SK-N-SH (cell line): ENCODE data around the gene ANKRD44. TPM values are rescaled to one million over a fixed set of nuclear protein-coding genes. Genes with fewer than 3 reads are reported as not detected.
"Not testable (repeated sequence)": the region's sequence is repeated elsewhere in the genome, so short reads cannot be mapped to it uniquely, and the experiment has no call there.

Source experiments
- CTCF ChIA-PET: fragments of 300-600, 350-600 bp; formaldehyde crosslinking; extraction: SDS; loops from one replicate; lab custom pipeline; 2021; lab: Yijun Ruan, JAX
- POLR2A ChIA-PET: fragments of 350-600 bp; sonication (Branson Sonifier 250); formaldehyde crosslinking; extraction: SDS; loops from one replicate; lab custom pipeline; 2020; ENCODE audit warnings: antibody characterized with exemption, inconsistent platforms; lab: Yijun Ruan, JAX
- DNase-seq: peaks from one replicate; pipeline ENCODE4 v3.0.0; 2012
- H2AFZ ChIP-seq: fragments of 200-600 bp; sonication (generic); 2 replicates; pipeline ENCODE4 v1.8.1; 2016; ENCODE audit warnings: antibody characterized with exemption, mild to moderate bottlenecking, low read depth
- H3F3A ChIP-seq: fragments of 200-600 bp; sonication (generic); replicated peaks from 2 replicates; pipeline ENCODE3; 2016; ENCODE audit warnings: antibody characterized with exemption, mild to moderate bottlenecking; ENCODE audit not compliant: insufficient read depth
- H3K27ac ChIP-seq, 2 experiments: fragments of 200-500 bp in 1 of 2; fragments of 200-600 bp in 1 of 2; sonication (Bioruptor generic) in 1 of 2; sonication (generic), shearing (Covaris generic) in 1 of 2; 2 replicates each; pipeline versions ENCODE4 v1.5.1 to v1.6.1; 2014 to 2016; ENCODE audit warnings: low read depth in 2 of 2, inconsistent platforms in 1 of 2, low read length in 1 of 2, mild to moderate bottlenecking in 1 of 2, mixed read lengths in 1 of 2
- H3K27me3 ChIP-seq: fragments of 200-600 bp; sonication (generic), shearing (Covaris generic); 2 replicates; pipeline ENCODE4 v1.6.1; 2016; ENCODE audit warnings: mixed run types; ENCODE audit not compliant: insufficient read depth
- H3K36me3 ChIP-seq, 2 experiments: fragments of 200-500 bp in 1 of 2; fragments of 200-600 bp in 1 of 2; sonication (Bioruptor generic) in 1 of 2; sonication (generic) in 1 of 2; replicated peaks in 1 of 2; 2 replicates each; pipeline versions ENCODE3 to v1.5.1; 2014 to 2016; ENCODE audit warnings: low read length in 1 of 2, mild to moderate bottlenecking in 1 of 2; ENCODE audit not compliant: insufficient read depth in 2 of 2, control insufficient read depth in 1 of 2
- H3K4me1 ChIP-seq, 2 experiments: fragments of 200-500 bp in 1 of 2; fragments of 200-600 bp in 1 of 2; sonication (Bioruptor generic) in 1 of 2; sonication (generic), shearing (Covaris generic) in 1 of 2; 2 replicates each; pipeline versions ENCODE4 v1.5.1 to v1.6.1; 2014 to 2016; ENCODE audit warnings: low read depth in 1 of 2, low read length in 1 of 2, mixed run types in 1 of 2; ENCODE audit not compliant: insufficient read depth in 2 of 2, control insufficient read depth in 1 of 2
- H3K4me2 ChIP-seq: fragments of 200-600 bp; sonication (generic), shearing (Covaris generic); 2 replicates; pipeline ENCODE4 v1.6.1; 2017; ENCODE audit warnings: mixed run types
- H3K4me3 ChIP-seq, 2 experiments: fragments of 200-500 bp in 1 of 2; fragments of 200-600 bp in 1 of 2; sonication (Bioruptor generic) in 1 of 2; sonication (generic), shearing (Covaris generic) in 1 of 2; 2 replicates each; pipeline versions ENCODE4 v1.5.1 to v1.8.1; 2014 to 2016; ENCODE audit warnings: low read depth in 2 of 2, inconsistent platforms in 1 of 2, low read length in 1 of 2, mild to moderate bottlenecking in 1 of 2, mixed read lengths in 1 of 2, moderate library complexity in 1 of 2
- H3K79me2 ChIP-seq: fragments of 200-600 bp; sonication (generic); 2 replicates; pipeline ENCODE4 v1.8.1; 2017; ENCODE audit warnings: mild to moderate bottlenecking; ENCODE audit not compliant: insufficient read depth
- H3K9ac ChIP-seq: fragments of 200-600 bp; sonication (generic); 2 replicates; pipeline ENCODE4 v1.6.1; 2017; ENCODE audit warnings: mixed run types
- H3K9me2 ChIP-seq: fragments of 200-600 bp; sonication (generic); 2 replicates; pipeline ENCODE4 v1.6.1; 2017; ENCODE audit warnings: mixed run types
- H3K9me3 ChIP-seq: fragments of 200-600 bp; sonication (generic); 2 replicates; pipeline ENCODE4 v1.6.1; 2017; ENCODE audit warnings: mixed run types, mild to moderate bottlenecking, moderate library complexity
- H4K20me1 ChIP-seq: fragments of 200-600 bp; sonication (generic); 2 replicates; pipeline ENCODE4 v1.6.1; 2017; ENCODE audit warnings: mild to moderate bottlenecking, mixed run types; ENCODE audit not compliant: insufficient read depth
- ELF1 ChIP-seq: IDR thresholded peaks from 2 replicates; pipeline ENCODE4 v1.4.0; 2012
- EP300 ChIP-seq, 2 experiments: IDR thresholded peaks; 2 replicates each; pipeline versions ENCODE4 v1.4.0 to v1.6.1; 2012; ENCODE audit warnings: borderline replicate concordance in 1 of 2, low read depth in 1 of 2, low read length in 1 of 2
- EZH2phosphoT487 ChIP-seq: fragments of 200-600 bp; sonication (generic); IDR thresholded peaks from 2 replicates; pipeline ENCODE4 v1.6.1; 2017; ENCODE audit warnings: low read depth, mixed run types, mild to moderate bottlenecking, antibody characterized with exemption, moderate library complexity, borderline replicate concordance
- IRF3 ChIP-seq: fragments of 150-350 bp; IDR thresholded peaks from 2 replicates; pipeline ENCODE4 v1.6.1; 2016; ENCODE audit warnings: mild to moderate bottlenecking, low read depth, low read length
- MEF2A ChIP-seq: IDR thresholded peaks from 2 replicates; pipeline ENCODE4 v1.4.0; 2012; ENCODE audit warnings: low read depth, borderline replicate concordance
- PBX3 ChIP-seq: IDR thresholded peaks from 2 replicates; pipeline ENCODE4; 2012
- POLR2AphosphoS5 ChIP-seq: IDR thresholded peaks from 2 replicates; pipeline ENCODE4 v1.6.1; 2012; ENCODE audit warnings: low read depth, low read length
- RCOR1 ChIP-seq: fragments of 150-350 bp; IDR thresholded peaks from 2 replicates; pipeline ENCODE4 v1.6.1; 2017; ENCODE audit warnings: antibody characterized with exemption, low read length
- RFX5 ChIP-seq: IDR thresholded peaks from 2 replicates; pipeline ENCODE4 v1.6.1; 2012; ENCODE audit warnings: mild to moderate bottlenecking, improper control_type of control experiment, low read length
- RXRA ChIP-seq: IDR thresholded peaks from 2 replicates; pipeline ENCODE4 v1.4.0; 2012; ENCODE audit warnings: low read depth, mild to moderate bottlenecking, borderline replicate concordance
- SIN3A ChIP-seq: IDR thresholded peaks from 2 replicates; pipeline ENCODE4 v1.6.1; 2012; ENCODE audit warnings: low read depth, mild to moderate bottlenecking, low read length, moderate library complexity, borderline replicate concordance
- SMC3 ChIP-seq: IDR thresholded peaks from 2 replicates; pipeline ENCODE4 v1.6.1; 2012; ENCODE audit warnings: low read depth, low read length, improper control_type of control experiment
- USF1 ChIP-seq: IDR thresholded peaks from 2 replicates; pipeline ENCODE4 v1.4.0; 2012; ENCODE audit warnings: low read depth, borderline replicate concordance
- WGBS: methylation state at CpG from one replicate; pipeline ENCODE4 v1.1.6; 2017; ENCODE audit warnings: low lambda C conversion rate; 5-methylcytosine and 5-hydroxymethylcytosine counted together
- polyA plus RNA-seq, 3 experiments: library from polyadenylated mRNA; depleted of rRNA; stranded (reverse); fragments of >200 nt; gene quantifications; 2 replicates each; pipeline ENCODE4 v1.2.3, GENCODE V29; 2012
- TF ChIP-seq, protein P1 (sequence below): IDR thresholded peaks from 2 replicates; pipeline ENCODE4 v1.4.0; 2012; ENCODE audit warnings: low read depth, borderline replicate concordance

ANKRD44 gene
- polyA plus RNA-seq, 1 of the 3 experiments (the other 2 are of a cell fraction) = 12.5 TPM

GRCh38 chr2:197010200-197011020 lies 300.2 kb downstream of the ANKRD44 start:
- ChIA-PET POLR2A (no interaction called here), CTCF (interaction anchor here (1.1 to 3.0 kb wide), 9 partner anchors 10 to 368 kb away, joined by 3 to 19 read pairs (median 4); no protein-coding TSS in a partner anchor)
- Histone ChIP-seq H4K20me1 (no peaks in the 10 kb centered on the region), H2AFZ (no peak overlapping the region), H3K9me3 (no peaks in the 10 kb centered on the region), H3K9me2 (no peaks in the 10 kb centered on the region), H3K27me3 (no peaks in the 10 kb centered on the region), H3K9ac (no peak overlapping the region), H3F3A (no peaks in the 10 kb centered on the region), H3K27ac (no peak overlapping the region; a peak in 1 of 4 replicates), H3K4me1 (no peaks in the 10 kb centered on the region; a peak in 2 of 4 replicates), H3K4me2 (no peak overlapping the region), H3K79me2 (no peaks in the 10 kb centered on the region), H3K36me3 (peaks cover 0 to 4% of the 10 kb centered on the region in 2 experiments), H3K4me3 (no peak overlapping the region)
- 89% methylated on average over 23 of the region's 23 CpGs for WGBS
- TF ChIP-seq EP300 (IDR thresholded peaks at IDR 0.05; ENCODE audit: borderline replicate concordance in 1 of 2, low read depth in 1 of 2, low read length in 1 of 2) (no peak), RXRA (no peak), USF1 (no peak), RCOR1 (no peak), SIN3A (no peak), POLR2AphosphoS5 (no peak), IRF3 (no peak), EZH2phosphoT487 (no peak), ELF1 (no peak), SMC3 (no peak), RFX5 (no peak), MEF2A (no peak), PBX3 (no peak)
- TF ChIP-seq, protein P1, sequence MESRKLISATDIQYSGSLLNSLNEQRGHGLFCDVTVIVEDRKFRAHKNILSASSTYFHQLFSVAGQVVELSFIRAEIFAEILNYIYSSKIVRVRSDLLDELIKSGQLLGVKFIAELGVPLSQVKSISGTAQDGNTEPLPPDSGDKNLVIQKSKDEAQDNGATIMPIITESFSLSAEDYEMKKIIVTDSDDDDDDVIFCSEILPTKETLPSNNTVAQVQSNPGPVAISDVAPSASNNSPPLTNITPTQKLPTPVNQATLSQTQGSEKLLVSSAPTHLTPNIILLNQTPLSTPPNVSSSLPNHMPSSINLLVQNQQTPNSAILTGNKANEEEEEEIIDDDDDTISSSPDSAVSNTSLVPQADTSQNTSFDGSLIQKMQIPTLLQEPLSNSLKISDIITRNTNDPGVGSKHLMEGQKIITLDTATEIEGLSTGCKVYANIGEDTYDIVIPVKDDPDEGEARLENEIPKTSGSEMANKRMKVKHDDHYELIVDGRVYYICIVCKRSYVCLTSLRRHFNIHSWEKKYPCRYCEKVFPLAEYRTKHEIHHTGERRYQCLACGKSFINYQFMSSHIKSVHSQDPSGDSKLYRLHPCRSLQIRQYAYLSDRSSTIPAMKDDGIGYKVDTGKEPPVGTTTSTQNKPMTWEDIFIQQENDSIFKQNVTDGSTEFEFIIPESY = no peak
- DNase-seq = no peak

DNA sequence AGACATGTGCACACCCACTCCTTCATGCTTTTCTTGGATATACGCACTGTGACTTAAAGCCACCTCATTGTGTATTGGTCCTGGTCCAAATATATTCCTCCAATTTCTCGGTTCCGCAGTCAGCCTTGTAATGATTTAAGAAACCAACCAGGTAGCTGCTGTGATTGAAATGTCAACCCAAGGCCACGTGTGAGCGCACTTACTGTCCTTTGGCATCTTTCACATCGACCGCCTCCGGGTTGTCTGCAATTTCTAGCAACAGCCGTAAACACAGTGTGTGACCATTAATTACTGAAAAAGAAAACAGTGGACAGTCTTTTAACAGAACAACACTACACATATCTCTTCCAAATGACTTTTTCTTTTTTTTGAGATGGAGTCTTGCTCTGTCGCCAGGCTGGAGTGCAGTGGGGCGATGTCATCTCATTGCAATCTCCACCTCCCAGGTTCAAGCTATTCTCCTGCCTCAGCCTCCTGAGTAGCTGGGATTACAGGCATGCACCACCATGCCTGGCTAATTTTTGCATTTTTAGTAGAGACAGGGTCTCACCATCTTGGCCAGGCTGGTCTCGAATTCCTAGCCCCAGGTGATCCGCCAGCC lies 301.7 kb downstream of the ANKRD44 start:
- H3K9me2 ChIP-seq, H3K9ac ChIP-seq, H3F3A ChIP-seq, H3K4me1 ChIP-seq, H3K27ac ChIP-seq, POLR2A ChIA-PET, H3K4me2 ChIP-seq, H3K36me3 ChIP-seq, H3K79me2 ChIP-seq, DNase-seq, H4K20me1 ChIP-seq, H3K9me3 ChIP-seq, H3K4me3 ChIP-seq, H3K27me3 ChIP-seq, H2AFZ ChIP-seq: not testable (repeated sequence)
- CTCF ChIA-PET = interaction anchor here (0.8 to 1.3 kb wide), 4 partner anchors 11 to 160 kb away, joined by 3 to 6 read pairs (median 3); no protein-coding TSS in a partner anchor
- WGBS = 94% methylated on average over 13 of the region's 13 CpGs
